AG04450 (cell line): Measurements from ENCODE around the gene RRAGB. TPM values are rescaled to one million over a fixed set of nuclear protein-coding genes. Genes with fewer than 3 reads are reported as not detected.

ENCODE experiments used
- CTCF ChIA-PET: fragments of 300-600, 350-600 bp; formaldehyde crosslinking; extraction: SDS; loops from one replicate; lab custom pipeline; 2022; ENCODE audit warnings: antibody characterized with exemption, inconsistent platforms; lab: Charles Lee
- POLR2A ChIA-PET: fragments of 350-600 bp; formaldehyde crosslinking; extraction: SDS; loops from one replicate; lab custom pipeline; 2021; ENCODE audit warnings: antibody characterized with exemption, inconsistent platforms; lab: Yijun Ruan, JAX
- DNase-seq: peaks from one replicate; pipeline ENCODE4 v3.0.0-alpha.2; 2011; ENCODE audit warnings: low read depth, low spot score
- H3K27ac ChIP-seq: one replicate; pipeline ENCODE4 v1.5.1; 2012; ENCODE audit warnings: low read depth, low read length, control low read depth
- H3K27me3 ChIP-seq: one replicate; pipeline ENCODE4 v1.6.0; 2012; ENCODE audit warnings: low read length; ENCODE audit not compliant: control insufficient read depth, insufficient read depth
- H3K4me3 ChIP-seq: 2 replicates; pipeline ENCODE4 v1.5.1; 2011; ENCODE audit warnings: mild to moderate bottlenecking, low read depth, low read length, control low read depth
- H3K9me3 ChIP-seq: 2 replicates; pipeline ENCODE4 v1.5.1; 2012; ENCODE audit warnings: low read length; ENCODE audit not compliant: control insufficient read depth, insufficient read depth
- polyA plus RNA-seq: library from polyadenylated mRNA; depleted of rRNA; stranded (reverse); fragments of >200 nt; gene quantifications from 2 replicates; pipeline ENCODE4 v1.2.3, GENCODE V29; 2011
- TF ChIP-seq, protein P1 (sequence below): IDR thresholded peaks from 2 replicates; pipeline ENCODE4 v1.5.1; 2011; ENCODE audit warnings: low read depth, low read length, control low read depth, inconsistent platforms

The RRAGB gene
- polyA plus RNA-seq, 1 experiment = 43.9 TPM

DNA sequence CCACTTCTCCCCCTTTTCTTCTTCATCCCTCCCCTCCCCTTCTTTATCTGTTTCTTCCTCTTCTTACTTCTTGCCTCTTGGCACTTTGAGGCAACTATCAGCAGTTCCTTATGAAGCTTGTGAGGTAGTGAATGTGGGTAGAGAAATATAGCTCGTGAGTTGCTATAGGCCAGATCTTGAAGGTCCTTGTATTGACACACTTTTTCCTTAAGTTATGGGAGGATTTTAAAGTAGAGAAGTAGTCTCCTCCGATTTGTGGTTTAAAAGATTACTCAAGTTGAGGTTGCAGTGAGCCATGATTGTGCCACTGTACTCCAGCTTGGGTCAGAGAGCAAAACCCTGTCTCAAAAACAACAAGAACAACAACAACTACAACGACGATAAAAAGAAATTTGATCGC lies 3.4 kb upstream of the RRAGB start:
- DNase-seq = no peak
- ChIA-PET POLR2A (no interaction called here), CTCF (interaction anchor here (0.7 kb wide), 1 partner anchor 579 kb away, joined by 7 read pairs; no protein-coding TSS in a partner anchor)
- TF ChIP-seq, protein P1, sequence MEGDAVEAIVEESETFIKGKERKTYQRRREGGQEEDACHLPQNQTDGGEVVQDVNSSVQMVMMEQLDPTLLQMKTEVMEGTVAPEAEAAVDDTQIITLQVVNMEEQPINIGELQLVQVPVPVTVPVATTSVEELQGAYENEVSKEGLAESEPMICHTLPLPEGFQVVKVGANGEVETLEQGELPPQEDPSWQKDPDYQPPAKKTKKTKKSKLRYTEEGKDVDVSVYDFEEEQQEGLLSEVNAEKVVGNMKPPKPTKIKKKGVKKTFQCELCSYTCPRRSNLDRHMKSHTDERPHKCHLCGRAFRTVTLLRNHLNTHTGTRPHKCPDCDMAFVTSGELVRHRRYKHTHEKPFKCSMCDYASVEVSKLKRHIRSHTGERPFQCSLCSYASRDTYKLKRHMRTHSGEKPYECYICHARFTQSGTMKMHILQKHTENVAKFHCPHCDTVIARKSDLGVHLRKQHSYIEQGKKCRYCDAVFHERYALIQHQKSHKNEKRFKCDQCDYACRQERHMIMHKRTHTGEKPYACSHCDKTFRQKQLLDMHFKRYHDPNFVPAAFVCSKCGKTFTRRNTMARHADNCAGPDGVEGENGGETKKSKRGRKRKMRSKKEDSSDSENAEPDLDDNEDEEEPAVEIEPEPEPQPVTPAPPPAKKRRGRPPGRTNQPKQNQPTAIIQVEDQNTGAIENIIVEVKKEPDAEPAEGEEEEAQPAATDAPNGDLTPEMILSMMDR = no peak
- no peak overlapping the region for H3K27ac ChIP-seq
- no peak overlapping the region for H3K4me3 ChIP-seq
- no peaks in the 10 kb centered on the region for H3K9me3 ChIP-seq
- H3K27me3 ChIP-seq = no peaks in the 10 kb centered on the region

DNA sequence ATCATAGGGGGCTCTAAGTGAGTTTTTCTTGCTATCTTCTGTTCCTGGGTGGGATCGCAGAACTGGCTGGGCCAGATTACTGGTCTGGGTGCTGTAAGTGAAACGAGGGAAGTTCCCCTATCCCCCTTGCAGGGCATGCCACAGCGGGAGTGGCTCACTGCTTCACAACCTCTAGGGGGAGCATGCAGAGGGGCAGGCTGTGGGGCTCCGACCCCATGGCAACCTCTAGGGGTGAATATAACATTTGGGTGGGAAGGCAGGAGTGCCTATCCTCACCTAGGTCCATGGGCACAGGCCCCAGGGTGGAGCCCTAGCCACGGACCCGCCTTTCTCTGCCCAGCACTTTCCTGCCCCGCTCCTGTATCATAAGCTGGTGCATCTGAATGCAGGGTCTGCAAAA lies 1.7 kb upstream of the RRAGB start:
- no peaks in the 10 kb centered on the region for H3K9me3 ChIP-seq
- H3K27me3 ChIP-seq = no peaks in the 10 kb centered on the region
- TF ChIP-seq, protein P1 = no peak
- DNase-seq = no peak
- no peak overlapping the region for H3K4me3 ChIP-seq
- H3K27ac ChIP-seq = no peak overlapping the region
- POLR2A ChIA-PET = no interaction called here
- CTCF ChIA-PET = no interaction called here

DNA sequence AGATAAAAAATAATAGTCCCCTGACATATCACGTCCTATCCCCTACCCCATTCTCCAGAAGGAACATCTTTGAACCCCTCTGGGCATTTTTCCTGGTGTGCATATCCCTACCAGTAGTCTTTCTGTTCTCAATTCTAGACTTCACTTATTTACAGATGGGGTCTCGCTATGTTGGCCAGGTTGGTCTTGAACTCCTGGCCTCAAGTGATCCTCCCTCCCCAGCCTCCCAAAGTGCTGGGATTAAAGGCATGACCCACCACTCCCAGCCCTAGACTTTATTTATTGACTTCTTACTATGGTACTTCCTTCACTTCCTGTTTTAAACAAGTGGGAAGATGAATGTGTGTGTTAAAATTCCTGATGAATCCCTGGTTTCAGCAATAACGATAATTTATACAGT lies 612 bp upstream of the RRAGB start:
- Histone ChIP-seq H3K27me3 (no peaks in the 10 kb centered on the region), H3K27ac (no peak overlapping the region), H3K4me3 (peak overlapping the region; percentile 43), H3K9me3 (no peaks in the 10 kb centered on the region)
- CTCF ChIA-PET = interaction anchor here (0.6 to 1.4 kb wide), 5 partner anchors 16 to 1011 kb away, joined by 3 to 5 read pairs (median 5); partner anchors contain the start of genes MAGEH1, NBDY and USP51
- POLR2A ChIA-PET = interaction anchor here (0.6 to 1.0 kb wide), 2 partner anchors 13 to 1549 kb away, joined by 3 read pairs; no protein-coding TSS in a partner anchor
- TF ChIP-seq, protein P1 = no peak
- no peak for DNase-seq

DNA sequence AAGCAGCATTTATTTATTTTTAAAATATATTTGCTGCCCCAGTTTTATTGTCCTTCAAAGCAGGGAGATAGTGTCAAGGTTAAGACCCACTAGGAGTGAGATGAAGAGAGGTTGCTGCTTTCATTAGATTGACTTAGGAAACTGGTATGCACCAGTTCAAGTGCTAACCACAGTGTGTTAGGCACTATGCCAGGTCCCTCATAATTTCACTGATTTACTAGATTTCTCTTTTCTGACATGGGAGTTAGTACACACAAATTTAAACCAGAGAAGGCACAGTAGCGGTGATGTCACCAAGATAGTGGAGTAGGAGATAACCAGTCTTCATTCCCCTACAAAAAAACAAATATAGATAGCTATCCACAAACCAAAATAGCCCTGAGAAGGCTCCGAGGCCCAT lies 14.3 kb downstream of the RRAGB start:
- no peak for DNase-seq

DNA sequence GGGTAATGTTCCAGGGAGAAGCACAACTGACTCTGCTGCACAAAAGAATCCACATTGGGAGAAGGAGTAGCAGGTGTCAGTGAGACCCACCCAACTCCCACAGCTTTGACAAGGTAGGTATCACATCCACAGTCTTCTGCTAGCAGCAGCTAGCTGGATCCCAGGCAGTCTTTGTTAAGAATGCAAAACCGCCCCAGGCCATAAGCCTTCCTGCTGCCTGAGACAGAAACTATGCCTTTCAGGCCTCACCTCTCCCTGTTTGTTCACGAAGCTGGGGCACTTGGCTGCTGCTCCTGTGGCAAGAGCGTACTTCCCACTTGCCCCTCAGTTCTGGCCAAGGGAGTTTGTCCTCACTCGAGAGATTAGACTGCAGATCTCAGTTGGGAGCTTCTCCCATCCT lies 21.4 kb downstream of the RRAGB start:
- Histone ChIP-seq H3K9me3 (no peaks in the 10 kb centered on the region), H3K4me3 (no peak overlapping the region), H3K27ac (no peak overlapping the region), H3K27me3 (no peaks in the 10 kb centered on the region)
- CTCF ChIA-PET = interaction anchor here (0.8 kb wide), 1 partner anchor 21 kb away, joined by 3 read pairs; the partner anchor contains the start of gene RRAGB
- POLR2A ChIA-PET = no interaction called here
- TF ChIP-seq, protein P1 = no peak
- DNase-seq = no peak

More for the DNA sequence above, 14.3 kb downstream of the RRAGB start:
- ChIA-PET POLR2A (no interaction called here), CTCF (interaction anchor here (1.1 kb wide), 1 partner anchor 14 kb away, joined by 5 read pairs; the partner anchor contains the start of gene RRAGB)
- H3K27me3 ChIP-seq = no peaks in the 10 kb centered on the region
- no peaks in the 10 kb centered on the region for H3K9me3 ChIP-seq
- TF ChIP-seq, protein P1 = no peak
- no peak overlapping the region for H3K4me3 ChIP-seq
- H3K27ac ChIP-seq = no peak overlapping the region
